Measurements from ENCODE around the gene LIPJ.

Gene LIPJ

DNA sequence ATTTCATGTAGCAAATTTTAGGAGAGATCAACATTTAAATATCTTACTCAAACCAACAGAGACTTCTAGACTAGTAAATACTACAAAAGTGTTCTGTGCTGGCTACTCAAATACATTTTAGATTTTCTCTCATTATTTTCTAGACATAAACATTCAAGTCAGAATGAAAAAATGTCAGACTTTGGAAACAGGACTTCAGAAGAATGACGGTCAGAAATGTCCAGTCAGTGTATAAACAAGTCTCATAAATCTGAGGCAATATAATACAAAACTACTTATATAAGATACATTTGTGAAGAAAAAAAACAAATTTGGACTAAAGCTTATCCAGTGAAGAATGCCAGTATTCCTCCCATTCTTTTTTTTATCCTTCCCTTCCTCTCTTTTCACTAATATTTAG lies 29.3 kb upstream of the LIPJ start:
- H3K36me3 ChIP-seq (ENCODE audit: control insufficient read depth, insufficient read depth, low read length) = no peaks in the 10 kb centered on the region
- H3K27ac ChIP-seq (ENCODE audit: low read depth, low read length) = no peak overlapping the region
- H3K4me3 ChIP-seq (ENCODE audit: low read length) = no peak overlapping the region
- no peaks in the 10 kb centered on the region for H3K27me3 ChIP-seq (ENCODE audit: control insufficient read depth, insufficient read depth, low read length)
- H3K9ac ChIP-seq (ENCODE audit: low read length) = no peak overlapping the region
- H3K4me1 ChIP-seq (ENCODE audit: control insufficient read depth, insufficient read depth, low read length) = no peaks in the 10 kb centered on the region

DNA sequence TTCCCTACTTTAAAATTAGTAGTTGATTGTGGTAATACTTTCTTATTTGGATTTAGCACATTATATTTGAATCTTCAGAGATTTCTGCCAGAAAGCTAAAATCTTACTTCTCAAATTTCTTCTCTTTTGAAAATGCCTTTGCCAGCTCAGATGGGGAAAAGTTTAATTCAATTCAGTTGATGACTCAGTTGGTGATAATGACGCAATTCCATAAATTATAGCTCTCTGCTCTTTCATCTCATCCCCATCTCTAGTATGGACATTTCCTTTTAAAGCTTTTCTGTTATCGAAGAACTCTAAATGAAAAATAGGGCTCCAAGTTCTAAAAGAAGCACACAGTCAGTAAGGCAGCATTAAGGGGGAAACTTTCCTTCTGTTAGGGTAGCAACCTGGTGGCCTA lies 28.9 kb upstream of the LIPJ start:
- Histone ChIP-seq H3K36me3 (ENCODE audit: control insufficient read depth, insufficient read depth, low read length) (no peaks in the 10 kb centered on the region), H3K4me3 (ENCODE audit: low read length) (no peak overlapping the region), H3K27ac (ENCODE audit: low read depth, low read length) (no peak overlapping the region), H3K4me1 (ENCODE audit: control insufficient read depth, insufficient read depth, low read length) (no peaks in the 10 kb centered on the region), H3K9ac (ENCODE audit: low read length) (no peak overlapping the region), H3K27me3 (ENCODE audit: control insufficient read depth, insufficient read depth, low read length) (no peaks in the 10 kb centered on the region)

GRCh38 chr10:88562152-88562551 lies 24.4 kb upstream of the LIPJ start:
- Histone ChIP-seq H3K9ac (ENCODE audit: low read length) (no peak overlapping the region), H3K27ac (ENCODE audit: low read depth, low read length) (no peak overlapping the region), H3K27me3 (ENCODE audit: control insufficient read depth, insufficient read depth, low read length) (no peaks in the 10 kb centered on the region), H3K36me3 (ENCODE audit: control insufficient read depth, insufficient read depth, low read length) (no peaks in the 10 kb centered on the region), H3K4me1 (ENCODE audit: control insufficient read depth, insufficient read depth, low read length) (no peaks in the 10 kb centered on the region), H3K4me3 (ENCODE audit: low read length) (no peak overlapping the region)

GRCh38 chr10:88565072-88565471 lies 21.5 kb upstream of the LIPJ start:
- Histone ChIP-seq H3K27ac (ENCODE audit: low read depth, low read length) (no peak overlapping the region), H3K9ac (ENCODE audit: low read length) (no peak overlapping the region), H3K4me3 (ENCODE audit: low read length) (no peak overlapping the region), H3K36me3 (ENCODE audit: control insufficient read depth, insufficient read depth, low read length) (no peaks in the 10 kb centered on the region), H3K27me3 (ENCODE audit: control insufficient read depth, insufficient read depth, low read length) (no peaks in the 10 kb centered on the region), H3K4me1 (ENCODE audit: control insufficient read depth, insufficient read depth, low read length) (no peaks in the 10 kb centered on the region)

GRCh38 chr10:88582411-88582805 lies 4.2 kb upstream of the LIPJ start:
- no peaks in the 10 kb centered on the region for H3K4me1 ChIP-seq (ENCODE audit: control insufficient read depth, insufficient read depth, low read length)
- no peaks in the 10 kb centered on the region for H3K27me3 ChIP-seq (ENCODE audit: control insufficient read depth, insufficient read depth, low read length)
- no peaks in the 10 kb centered on the region for H3K36me3 ChIP-seq (ENCODE audit: control insufficient read depth, insufficient read depth, low read length)
- peak overlapping the region; percentile 93 for H3K4me3 ChIP-seq (ENCODE audit: low read length)
- H3K27ac ChIP-seq (ENCODE audit: low read depth, low read length) = peak overlapping the region; percentile 94
- no peak overlapping the region for H3K9ac ChIP-seq (ENCODE audit: low read length)

GRCh38 chr10:88582806-88583583 lies 3.6 kb upstream of the LIPJ start, which contains the start of gene RNLS:
RNLS (minus strand) TSS chr10:88583318.
- H3K36me3 ChIP-seq (ENCODE audit: control insufficient read depth, insufficient read depth, low read length) = no peaks in the 10 kb centered on the region
- no peaks in the 10 kb centered on the region for H3K27me3 ChIP-seq (ENCODE audit: control insufficient read depth, insufficient read depth, low read length)
- H3K9ac ChIP-seq (ENCODE audit: low read length) = peak within 1 kb of the TSS; percentile 83
- H3K4me3 ChIP-seq (ENCODE audit: low read length) = peak within 1 kb of the TSS; percentile 93
- no peaks in the 10 kb centered on the region for H3K4me1 ChIP-seq (ENCODE audit: control insufficient read depth, insufficient read depth, low read length)
- peak within 1 kb of the TSS; percentile 94 for H3K27ac ChIP-seq (ENCODE audit: low read depth, low read length)

GRCh38 chr10:88583584-88583957 lies 3.0 kb upstream of the LIPJ start:
- peak overlapping the region; percentile 93 for H3K4me3 ChIP-seq (ENCODE audit: low read length)
- H3K9ac ChIP-seq (ENCODE audit: low read length) = no peak overlapping the region
- H3K36me3 ChIP-seq (ENCODE audit: control insufficient read depth, insufficient read depth, low read length) = no peaks in the 10 kb centered on the region
- H3K27me3 ChIP-seq (ENCODE audit: control insufficient read depth, insufficient read depth, low read length) = no peaks in the 10 kb centered on the region
- no peaks in the 10 kb centered on the region for H3K4me1 ChIP-seq (ENCODE audit: control insufficient read depth, insufficient read depth, low read length)
- H3K27ac ChIP-seq (ENCODE audit: low read depth, low read length) = peak overlapping the region; percentile 94

DNA sequence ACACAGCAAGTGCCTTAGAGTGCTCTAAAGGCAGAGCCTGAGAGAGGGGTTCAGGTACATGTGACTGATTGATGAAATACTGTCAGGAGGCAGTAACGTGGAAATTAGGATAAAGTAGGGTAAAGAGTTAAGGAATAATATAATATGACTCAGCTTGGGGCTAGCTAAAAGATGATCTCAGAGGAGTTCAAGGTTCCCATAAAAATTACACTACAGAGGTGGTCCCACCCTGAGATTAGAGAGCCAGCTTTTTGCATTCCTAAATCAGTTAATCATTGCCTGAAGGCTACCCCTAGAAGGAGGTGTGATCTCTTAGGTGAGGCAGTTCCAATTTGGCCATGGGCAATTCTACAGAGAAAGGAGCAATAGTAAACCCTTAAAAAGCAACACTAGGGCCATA lies 5.8 kb downstream of the LIPJ start:
- Histone ChIP-seq H3K36me3 (ENCODE audit: control insufficient read depth, insufficient read depth, low read length) (no peaks in the 10 kb centered on the region), H3K4me1 (ENCODE audit: control insufficient read depth, insufficient read depth, low read length) (no peaks in the 10 kb centered on the region), H3K27me3 (ENCODE audit: control insufficient read depth, insufficient read depth, low read length) (no peaks in the 10 kb centered on the region)

DNA sequence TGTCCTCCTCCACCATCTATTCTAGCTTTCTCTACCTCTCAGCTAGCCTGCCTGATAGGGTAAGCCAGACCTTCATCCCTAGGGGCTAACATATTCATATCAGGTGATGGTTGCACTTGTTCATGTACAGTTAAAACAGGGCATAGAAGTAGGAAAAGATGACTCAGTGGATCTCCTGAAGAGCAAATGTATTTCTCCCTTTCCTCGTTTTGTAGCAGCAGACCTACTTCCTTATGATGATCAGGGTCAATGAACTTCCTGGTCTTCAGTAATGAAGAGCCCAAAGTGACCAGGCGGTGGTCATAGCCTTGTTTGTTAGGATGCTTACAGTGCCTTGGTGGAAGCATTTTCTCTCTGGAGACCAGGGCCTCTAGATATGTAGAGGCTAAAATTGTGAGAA lies 6.3 kb downstream of the LIPJ start:
- Histone ChIP-seq H3K27ac (ENCODE audit: low read depth, low read length) (no peak overlapping the region), H3K4me1 (ENCODE audit: control insufficient read depth, insufficient read depth, low read length) (no peaks in the 10 kb centered on the region), H3K9ac (ENCODE audit: low read length) (no peak overlapping the region), H3K36me3 (ENCODE audit: control insufficient read depth, insufficient read depth, low read length) (no peaks in the 10 kb centered on the region), H3K27me3 (ENCODE audit: control insufficient read depth, insufficient read depth, low read length) (no peaks in the 10 kb centered on the region), H3K4me3 (ENCODE audit: low read length) (no peak overlapping the region)

More for the DNA sequence above, 5.8 kb downstream of the LIPJ start:
- no peak overlapping the region for H3K27ac ChIP-seq (ENCODE audit: low read depth, low read length)
- no peak overlapping the region for H3K4me3 ChIP-seq (ENCODE audit: low read length)
- no peak overlapping the region for H3K9ac ChIP-seq (ENCODE audit: low read length)

GRCh38 chr10:88594482-88594881 lies 7.9 kb downstream of the LIPJ start:
- H3K36me3 ChIP-seq (ENCODE audit: control insufficient read depth, insufficient read depth, low read length) = no peaks in the 10 kb centered on the region

DNA sequence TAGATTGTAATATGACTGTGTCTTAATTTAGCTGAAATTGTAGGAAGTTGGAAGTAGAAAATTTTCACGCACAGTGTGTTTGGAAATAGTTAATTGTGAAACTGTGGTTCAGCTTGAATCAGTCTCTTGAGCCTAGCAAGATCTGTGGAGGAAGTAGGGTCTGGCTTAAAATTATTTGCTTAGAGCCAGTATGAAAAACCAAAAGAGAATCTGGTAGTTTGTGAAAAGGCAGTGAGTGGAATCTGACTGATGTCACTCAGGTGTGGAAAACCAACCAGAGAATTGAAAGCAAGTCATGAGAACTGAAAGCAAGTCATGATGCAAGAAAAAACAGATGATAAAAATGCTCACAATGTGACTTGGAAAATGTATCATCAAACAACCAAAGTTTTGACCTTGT lies 11.5 kb downstream of the LIPJ start:
- no peak overlapping the region for H3K27ac ChIP-seq (ENCODE audit: low read depth, low read length)
- no peak overlapping the region for H3K4me3 ChIP-seq (ENCODE audit: low read length)
- H3K27me3 ChIP-seq (ENCODE audit: control insufficient read depth, insufficient read depth, low read length) = no peaks in the 10 kb centered on the region
- no peaks in the 10 kb centered on the region for H3K4me1 ChIP-seq (ENCODE audit: control insufficient read depth, insufficient read depth, low read length)
- no peak overlapping the region for H3K9ac ChIP-seq (ENCODE audit: low read length)
- H3K36me3 ChIP-seq (ENCODE audit: control insufficient read depth, insufficient read depth, low read length) = no peaks in the 10 kb centered on the region

More at GRCh38 chr10:88594482-88594881, 7.9 kb downstream of the LIPJ start:
- no peaks in the 10 kb centered on the region for H3K4me1 ChIP-seq (ENCODE audit: control insufficient read depth, insufficient read depth, low read length)
- H3K4me3 ChIP-seq (ENCODE audit: low read length) = no peak overlapping the region
- H3K27me3 ChIP-seq (ENCODE audit: control insufficient read depth, insufficient read depth, low read length) = no peaks in the 10 kb centered on the region
- no peak overlapping the region for H3K9ac ChIP-seq (ENCODE audit: low read length)
- H3K27ac ChIP-seq (ENCODE audit: low read depth, low read length) = no peak overlapping the region

GRCh38 chr10:88608052-88608732 lies 21.6 kb downstream of the LIPJ start:
- Histone ChIP-seq H3K4me3 (ENCODE audit: low read length) (no peak overlapping the region), H3K36me3 (ENCODE audit: control insufficient read depth, insufficient read depth, low read length) (no peaks in the 10 kb centered on the region), H3K4me1 (ENCODE audit: control insufficient read depth, insufficient read depth, low read length) (no peaks in the 10 kb centered on the region), H3K27me3 (ENCODE audit: control insufficient read depth, insufficient read depth, low read length) (no peaks in the 10 kb centered on the region), H3K27ac (ENCODE audit: low read depth, low read length) (no peak overlapping the region), H3K9ac (ENCODE audit: low read length) (no peak overlapping the region)

DNA sequence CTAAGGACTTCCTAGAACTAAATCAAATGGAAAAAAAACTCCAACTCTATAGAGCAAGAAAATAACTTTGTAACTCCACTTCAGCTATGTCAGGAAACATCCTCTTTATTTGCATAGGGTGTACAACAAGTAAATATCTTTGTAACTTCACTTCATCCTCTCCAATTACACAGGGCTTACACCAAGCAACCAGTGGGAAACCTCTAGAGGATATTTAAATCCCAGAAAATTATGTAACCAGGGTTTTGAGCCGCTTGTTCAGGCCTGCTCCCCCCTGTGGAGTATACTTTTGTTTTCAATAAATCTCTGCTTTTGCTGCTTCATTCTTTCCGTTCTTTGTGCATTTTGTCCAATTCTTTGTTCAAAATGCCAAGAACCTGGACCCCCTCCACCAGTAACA lies 22.2 kb downstream of the LIPJ start:
- Histone ChIP-seq H3K4me1 (ENCODE audit: control insufficient read depth, insufficient read depth, low read length) (no peaks in the 10 kb centered on the region), H3K9ac (ENCODE audit: low read length) (no peak overlapping the region), H3K4me3 (ENCODE audit: low read length) (no peak overlapping the region), H3K27me3 (ENCODE audit: control insufficient read depth, insufficient read depth, low read length) (no peaks in the 10 kb centered on the region), H3K36me3 (ENCODE audit: control insufficient read depth, insufficient read depth, low read length) (no peaks in the 10 kb centered on the region), H3K27ac (ENCODE audit: low read depth, low read length) (no peak overlapping the region)

All from rectal smooth muscle tissue (tissue), 1 donor.